RWPE2 (cell line): ENCODE data around the gene FNBP1.
A peak's percentile ranks its signal among the peaks of the same experiment; 100 is the strongest.

Source experiments
- ATAC-seq: fragments of 200-7000 bp; cut with Tn5 transposase; 3 replicates; pipeline ENCODE4 v1.9.1; 2021; ENCODE audit warnings: low read depth
- DNase-seq: peaks from one replicate; pipeline ENCODE4 v3.0.0-alpha.2; 2020; ENCODE audit warnings: low spot score
- H3K27ac ChIP-seq: fragments of 450-650 bp; 2 replicates; pipeline ENCODE4 v1.5.1; 2017; ENCODE audit warnings: mild to moderate bottlenecking; ENCODE audit not compliant: poor library complexity, severe bottlenecking
- H3K27me3 ChIP-seq: fragments of 250-450 bp; sonication (Bioruptor Pico); 2 replicates; pipeline ENCODE4 v1.5.1; 2021; ENCODE audit warnings: mild to moderate bottlenecking, moderate library complexity; ENCODE audit not compliant: insufficient read depth, poor library complexity, severe bottlenecking
- H3K36me3 ChIP-seq: fragments of 250-450 bp; sonication (Bioruptor Pico); 2 replicates; pipeline ENCODE4 v1.5.1; 2020; ENCODE audit warnings: low read depth, mild to moderate bottlenecking, moderate library complexity
- H3K4me1 ChIP-seq: fragments of 250-450 bp; sonication (Bioruptor Pico); 2 replicates; pipeline ENCODE4 v1.5.1; 2021; ENCODE audit warnings: mild to moderate bottlenecking, moderate library complexity; ENCODE audit not compliant: insufficient read depth, poor library complexity, severe bottlenecking
- H3K4me3 ChIP-seq: fragments of 250-450 bp; sonication (Bioruptor Pico); 2 replicates; pipeline ENCODE4 v1.5.1; 2021; ENCODE audit warnings: mild to moderate bottlenecking, moderate library complexity; ENCODE audit not compliant: severe bottlenecking
- H3K9me3 ChIP-seq: fragments of 250-450 bp; sonication (Bioruptor Pico); 2 replicates; pipeline ENCODE4 v1.5.1; 2021; ENCODE audit warnings: mild to moderate bottlenecking, moderate library complexity; ENCODE audit not compliant: severe bottlenecking
- CTCF ChIP-seq: fragments of 450-650 bp; IDR thresholded peaks from one replicate; pipeline ENCODE4 v1.5.1; 2017; ENCODE audit warnings: mild to moderate bottlenecking, moderate library complexity; ENCODE audit not compliant: poor library complexity, severe bottlenecking

The FNBP1 gene

GRCh38 chr9:129904734-129905133 lies 138.3 kb downstream of the FNBP1 start:
- TF ChIP-seq CTCF, result no peak
- DNase-seq (no peak), ATAC-seq (no peak)
- H3K4me1 ChIP-seq, result peaks cover 2% of the 10 kb centered on the region
- H3K4me3 ChIP-seq, result no peak overlapping the region
- no peaks in the 10 kb centered on the region for H3K27me3 ChIP-seq
- H3K36me3 ChIP-seq, result peaks cover 5% of the 10 kb centered on the region; the same call in 1 of the 2 replicates
- H3K9me3 ChIP-seq, result no peaks in the 10 kb centered on the region
- H3K27ac ChIP-seq, result no peak overlapping the region

- H3K9me3 ChIP-seq, result peaks cover under 1% of the 10 kb centered on the region
- no peak overlapping the region for H3K4me3 ChIP-seq
- TF ChIP-seq CTCF, result no peak
- peaks cover 5% of the 10 kb centered on the region; the same call in 1 of the 2 replicates for H3K36me3 ChIP-seq
- no peaks in the 10 kb centered on the region for H3K4me1 ChIP-seq
- H3K27ac ChIP-seq, result no peak overlapping the region
- no peak for DNase-seq
- H3K27me3 ChIP-seq, result no peaks in the 10 kb centered on the region
- ATAC-seq, result no peak
Observed at GRCh38 chr9:129902740-129903134, 140.3 kb downstream of the FNBP1 start.

- H3K9me3 ChIP-seq, result peaks cover 2% of the 10 kb centered on the region
- no peaks in the 10 kb centered on the region for H3K4me1 ChIP-seq
- H3K36me3 ChIP-seq, result peaks cover 5% of the 10 kb centered on the region; the same call in 1 of the 2 replicates
- TF ChIP-seq CTCF, result no peak
- no peak overlapping the region for H3K4me3 ChIP-seq
- ATAC-seq (no peak), DNase-seq (no peak)
- H3K27ac ChIP-seq, result no peak overlapping the region
- no peaks in the 10 kb centered on the region for H3K27me3 ChIP-seq
Observed at GRCh38 chr9:129901993-129902739, 140.8 kb downstream of the FNBP1 start.

GRCh38 chr9:129900263-129901027 lies 142.5 kb downstream of the FNBP1 start:
- Histone ChIP-seq H3K27me3 (no peaks in the 10 kb centered on the region), H3K27ac (no peak overlapping the region), H3K36me3 (peaks cover 9% of the 10 kb centered on the region; the same call in 1 of the 2 replicates), H3K4me3 (no peak overlapping the region), H3K9me3 (peaks cover 2% of the 10 kb centered on the region), H3K4me1 (no peaks in the 10 kb centered on the region)
- TF ChIP-seq CTCF, result no peak
- DNase-seq (peak; percentile 24), ATAC-seq (no peak)
